ENCODE results near the gene CCL17.

DNA sequence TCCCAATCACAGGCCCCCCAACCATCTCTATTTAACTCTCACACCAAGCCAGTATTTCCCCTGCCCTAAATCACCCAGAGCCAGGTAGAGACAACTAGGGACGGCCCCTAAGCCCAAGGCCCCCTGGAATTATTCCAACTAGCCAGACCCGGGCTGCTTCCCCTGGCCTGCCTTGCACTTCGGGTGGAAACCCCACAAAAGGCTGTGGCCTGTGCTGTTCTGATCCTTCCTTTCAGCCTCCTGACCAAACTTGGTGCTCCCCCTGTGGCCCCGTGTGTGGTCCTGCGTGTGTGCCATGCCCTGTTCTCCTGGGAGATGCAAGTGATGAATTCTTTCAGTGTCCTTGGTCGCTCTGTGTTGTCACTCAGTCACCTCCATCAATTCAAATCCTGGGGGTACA lies 14.9 kb downstream of the CCL17 start:
- TF ChIP-seq POLR2AphosphoS5 (IDR thresholded peaks at IDR 0.05; ENCODE audit: low read depth, low read length), result no peak
- no peak for TF ChIP-seq TAF1 (IDR thresholded peaks at IDR 0.05; ENCODE audit: borderline replicate concordance, low read depth, low read length)

All from GM12892 (cell line).